ENCODE data around the gene PEMT.

DNA sequence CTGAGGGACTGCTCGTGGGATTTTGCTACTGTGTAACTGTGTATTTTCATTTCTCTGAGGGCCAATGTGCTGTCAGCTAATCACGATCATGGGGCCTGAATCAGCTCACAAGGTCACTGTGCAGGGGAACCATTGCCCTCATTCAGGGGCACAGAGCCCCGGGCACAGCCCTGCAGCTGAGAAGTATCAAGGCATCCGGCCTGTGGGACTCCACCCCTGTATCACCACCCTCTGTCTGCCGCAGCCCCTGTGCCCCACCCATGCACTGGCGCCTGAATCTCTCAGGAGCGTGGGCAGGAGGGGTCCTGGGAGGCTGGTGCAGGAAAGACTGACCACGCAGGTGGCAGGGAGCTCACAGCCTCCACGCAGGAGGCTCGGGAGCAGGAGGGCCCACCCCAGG lies 51.9 kb downstream of the PEMT start:
- TF ChIP-seq CTCF (conservative IDR thresholded peaks at IDR 0.05; ENCODE audit: low read depth, low read length) = no peak
- TF ChIP-seq BHLHE40 (IDR thresholded peaks at IDR 0.05; ENCODE audit: low read depth, low read length) = no peak

Data from IMR-90 (cell line).